Measurements from ENCODE around the gene PPM1E.
A peak's percentile ranks its signal among the peaks of the same experiment; 100 is the strongest.

PPM1E gene

GRCh38 chr17:58753026-58753425 is 2.6 kb upstream of the PPM1E start:
- peaks cover 75% of the 10 kb centered on the region for H3K27me3 ChIP-seq
- no peaks in the 10 kb centered on the region for H3K36me3 ChIP-seq
- H3K4me1 ChIP-seq (ENCODE audit: control insufficient read depth in 1 of 2, insufficient read depth in 1 of 2, low read depth in 1 of 2, low read length in 1 of 2), result peaks cover 8 to 17% of the 10 kb centered on the region in 2 experiments
- no peak overlapping the region for H3K27ac ChIP-seq
- TF ChIP-seq CTCF (IDR thresholded peaks at IDR 0.05), result no peak
- H3K9me3 ChIP-seq, result no peaks in the 10 kb centered on the region
- H3K4me3 ChIP-seq (ENCODE audit: low read depth in 1 of 2, low read length in 1 of 2), result no peak overlapping the region

GRCh38 chr17:58755269-58755576 is 431 bp upstream of the PPM1E start:
- Histone ChIP-seq H3K4me3 (ENCODE audit: low read depth in 1 of 2, low read length in 1 of 2) (peak overlapping the region; percentile 35 to 60), H3K27ac (no peak overlapping the region), H3K27me3 (peaks cover 97% of the 10 kb centered on the region), H3K9me3 (no peaks in the 10 kb centered on the region), H3K36me3 (no peaks in the 10 kb centered on the region), H3K4me1 (ENCODE audit: control insufficient read depth in 1 of 2, insufficient read depth in 1 of 2, low read depth in 1 of 2, low read length in 1 of 2) (peaks cover 8 to 17% of the 10 kb centered on the region in 2 experiments)
- TF ChIP-seq CTCF (IDR thresholded peaks at IDR 0.05), result no peak

GRCh38 chr17:58756246-58757161 is 850 bp downstream of the PPM1E start:
- no peak overlapping the region for H3K27ac ChIP-seq
- no peak for TF ChIP-seq CTCF (IDR thresholded peaks at IDR 0.05)
- H3K36me3 ChIP-seq, result no peaks in the 10 kb centered on the region
- H3K4me3 ChIP-seq (ENCODE audit: low read depth in 1 of 2, low read length in 1 of 2), result peak overlapping the region; percentile 35 to 60
- peaks cover 8 to 17% of the 10 kb centered on the region in 2 experiments for H3K4me1 ChIP-seq (ENCODE audit: control insufficient read depth in 1 of 2, insufficient read depth in 1 of 2, low read depth in 1 of 2, low read length in 1 of 2)
- peaks cover 99% of the 10 kb centered on the region for H3K27me3 ChIP-seq
- no peaks in the 10 kb centered on the region for H3K9me3 ChIP-seq

GRCh38 chr17:58757162-58757613 is 1.5 kb downstream of the PPM1E start:
- no peak overlapping the region for H3K4me3 ChIP-seq (ENCODE audit: low read depth in 1 of 2, low read length in 1 of 2)

GRCh38 chr17:58758890-58759289 is 3.2 kb downstream of the PPM1E start:
- H3K27ac ChIP-seq, result no peak overlapping the region
- no peak for TF ChIP-seq CTCF (IDR thresholded peaks at IDR 0.05)
- H3K4me1 ChIP-seq (ENCODE audit: control insufficient read depth in 1 of 2, insufficient read depth in 1 of 2, low read depth in 1 of 2, low read length in 1 of 2), result peaks cover 8 to 17% of the 10 kb centered on the region in 2 experiments
- no peak overlapping the region for H3K4me3 ChIP-seq (ENCODE audit: low read depth in 1 of 2, low read length in 1 of 2)
- peaks cover 93% of the 10 kb centered on the region for H3K27me3 ChIP-seq
- no peaks in the 10 kb centered on the region for H3K36me3 ChIP-seq
- no peaks in the 10 kb centered on the region for H3K9me3 ChIP-seq

More at GRCh38 chr17:58757162-58757613, 1.5 kb downstream of the PPM1E start:
- Histone ChIP-seq H3K9me3 (no peaks in the 10 kb centered on the region), H3K4me1 (ENCODE audit: control insufficient read depth in 1 of 2, insufficient read depth in 1 of 2, low read depth in 1 of 2, low read length in 1 of 2) (peaks cover 8 to 17% of the 10 kb centered on the region in 2 experiments), H3K36me3 (no peaks in the 10 kb centered on the region), H3K27me3 (peaks cover 100% of the 10 kb centered on the region), H3K27ac (no peak overlapping the region)
- TF ChIP-seq CTCF (IDR thresholded peaks at IDR 0.05), result no peak
